Measurements from ENCODE around the gene AGT.

GRCh38 chr1:230677200-230677599, 36.7 kb downstream of the AGT start:
- no peak for TF ChIP-seq FOXA1 (IDR thresholded peaks at IDR 0.05)
- TF ChIP-seq SP1 (IDR thresholded peaks at IDR 0.05): no peak
- no peak for TF ChIP-seq LEF1 (IDR thresholded peaks at IDR 0.05; ENCODE audit: borderline replicate concordance)
- no peak for TF ChIP-seq BHLHE40 (IDR thresholded peaks at IDR 0.05; ENCODE audit: borderline replicate concordance)
- TF ChIP-seq SUZ12 (IDR thresholded peaks at IDR 0.05): no peak
- no peak for TF ChIP-seq FOXM1 (IDR thresholded peaks at IDR 0.05; ENCODE audit: borderline replicate concordance)
- TF ChIP-seq FOXK2 (IDR thresholded peaks at IDR 0.05): no peak
- no peak for TF ChIP-seq TARDBP (IDR thresholded peaks at IDR 0.05)
- TF ChIP-seq NFRKB (IDR thresholded peaks at IDR 0.05): no peak
- no peak for TF ChIP-seq HDGF (IDR thresholded peaks at IDR 0.05; ENCODE audit: borderline replicate concordance)
- no peak for TF ChIP-seq ELF4 (IDR thresholded peaks at IDR 0.05)
- TF ChIP-seq PKNOX1 (IDR thresholded peaks at IDR 0.05): no peak
- no peak for TF ChIP-seq ARNT (IDR thresholded peaks at IDR 0.05)

Measured in HEK293T (cell line).